A549 (cell line): ENCODE data around the gene MAZ. TPM values are rescaled to one million over a fixed set of nuclear protein-coding genes. Genes with fewer than 3 reads are reported as not detected.

ENCODE experiments used
- ATAC-seq, 2 experiments: fragments of 200-7000 bp in 1 of 2; fragments of >200 bp in 1 of 2; cut with Nextera tagmentation in 1 of 2; cut with Tn5 transposase in 1 of 2; 3 replicates each; pipeline versions ENCODE4 v1.8.0 to v1.9.1; 2018 to 2020; ENCODE audit warnings: mild to moderate bottlenecking in 1 of 2, moderate library complexity in 1 of 2
- CTCF ChIA-PET: fragments of 300-600 bp; sonication (Branson Sonifier 250); formaldehyde crosslinking; extraction: SDS; loops from one replicate; lab custom pipeline; 2021; ENCODE audit warnings: antibody characterized with exemption, inconsistent platforms; lab: Yijun Ruan, JAX
- POLR2A ChIA-PET: fragments of 350-600 bp; formaldehyde crosslinking; extraction: SDS; loops from one replicate; lab custom pipeline; 2021; ENCODE audit warnings: antibody characterized with exemption, inconsistent platforms; lab: Yijun Ruan, JAX
- DNase-seq, 2 experiments: peaks; one replicate each; pipeline versions ENCODE4 v3.0.0 to v3.0.0-alpha.2; 2011 to 2016; ENCODE audit warnings: low read depth in 1 of 2, low spot score in 1 of 2
- FAIRE-seq: peaks from 2 replicates; lab custom pipeline; 2011; peaks lifted over from hg19 to GRCh38; lab: Jason Lieb, UNC
- H3K27ac ChIP-seq, 2 experiments: fragments of >200 bp; sonication (Bioruptor Twin); formaldehyde crosslinking; 3 replicates each; pipeline ENCODE4 v1.5.1; 2016 to 2017
- H3K4me1 ChIP-seq: fragments of >200 bp; sonication (Bioruptor Twin); formaldehyde crosslinking; 3 replicates; pipeline ENCODE4 v1.6.1; 2016
- H3K4me2 ChIP-seq: fragments of >200 bp; sonication (Bioruptor Twin); formaldehyde crosslinking; 3 replicates; pipeline ENCODE4 v1.6.1; 2016
- H3K4me3 ChIP-seq: fragments of >200 bp; sonication (Bioruptor Twin); formaldehyde crosslinking; 3 replicates; pipeline ENCODE4 v1.5.1; 2016
- H3K9me3 ChIP-seq: fragments of >200 bp; sonication (Bioruptor Twin); formaldehyde crosslinking; 3 replicates; pipeline ENCODE4 v1.6.1; 2016
- CBX8 ChIP-seq: fragments of 200-600 bp; sonication (generic); IDR thresholded peaks from 2 replicates; pipeline ENCODE4 v1.6.1; 2016
- CHD2 ChIP-seq: fragments of 150-350 bp; IDR thresholded peaks from 2 replicates; pipeline ENCODE4 v1.6.1; 2014; ENCODE audit warnings: low read length; ENCODE audit not compliant: partially characterized antibody
- EHF ChIP-seq: fragments of 250-450 bp; sonication (Bioruptor Pico); IDR thresholded peaks from 2 replicates; pipeline ENCODE4 v1.5.0; 2020; ENCODE audit warnings: mild to moderate bottlenecking
- EHMT2 ChIP-seq: fragments of 200-600 bp; sonication (generic); IDR thresholded peaks from 2 replicates; pipeline ENCODE4 v1.6.1; 2016; ENCODE audit warnings: antibody characterized with exemption, low read depth, mild to moderate bottlenecking, moderate library complexity
- ESRRA ChIP-seq: fragments of 150-350 bp; IDR thresholded peaks from 2 replicates; pipeline ENCODE4 v1.6.1; 2014; ENCODE audit warnings: mild to moderate bottlenecking, low read length, borderline replicate concordance
- FOSB ChIP-seq: fragments of 250-450 bp; sonication (Bioruptor Pico); IDR thresholded peaks from 2 replicates; pipeline ENCODE4 v1.5.0; 2020; ENCODE audit warnings: mild to moderate bottlenecking, moderate library complexity
- FOXS1 ChIP-seq: fragments of 250-450 bp; sonication (Bioruptor Pico); IDR thresholded peaks from 2 replicates; pipeline ENCODE4 v1.5.0; 2020; ENCODE audit warnings: mild to moderate bottlenecking, moderate library complexity
- GATA3 ChIP-seq: IDR thresholded peaks from 2 replicates; pipeline ENCODE4 v1.6.1; 2012; ENCODE audit warnings: borderline replicate concordance
- HOXB13 ChIP-seq: fragments of 250-450 bp; sonication (Bioruptor Pico); IDR thresholded peaks from 2 replicates; pipeline ENCODE4 v1.5.0; 2020; ENCODE audit warnings: low read depth, mild to moderate bottlenecking, moderate library complexity
- JUNB ChIP-seq: fragments of >200 bp; sonication (Bioruptor Twin); formaldehyde crosslinking; IDR thresholded peaks from 2 replicates; pipeline ENCODE4 v1.6.1; 2016
- KDM5A ChIP-seq: fragments of 200-600 bp; sonication (generic); IDR thresholded peaks from 2 replicates; pipeline ENCODE4 v1.6.1; 2016; ENCODE audit warnings: antibody characterized with exemption, mild to moderate bottlenecking
- MAFK ChIP-seq: fragments of 450-650 bp; IDR thresholded peaks from 2 replicates; pipeline ENCODE4 v1.6.1; 2014; ENCODE audit not compliant: partially characterized antibody
- MYC ChIP-seq: IDR thresholded peaks from 2 replicates; pipeline ENCODE4 v1.6.1; 2012; ENCODE audit warnings: mild to moderate bottlenecking, inconsistent platforms, low read length, improper control_type of control experiment, borderline replicate concordance
- POLR2A ChIP-seq: IDR thresholded peaks from 2 replicates; pipeline ENCODE4 v1.6.1; 2012; ENCODE audit warnings: mild to moderate bottlenecking, low read length
- SREBF2 ChIP-seq: fragments of 450-650 bp; IDR thresholded peaks from 2 replicates; pipeline ENCODE4 v1.6.1; 2014; ENCODE audit warnings: mild to moderate bottlenecking, moderate library complexity
- ZFP36 ChIP-seq: fragments of 450-650 bp; IDR thresholded peaks from 2 replicates; pipeline ENCODE4 v1.6.1; 2014; ENCODE audit warnings: borderline replicate concordance; ENCODE audit not compliant: partially characterized antibody
- WGBS: methylation state at CpG from one replicate; pipeline ENCODE4 v1.1.6; 2017; ENCODE audit errors: missing lambda C conversion rate; 5-methylcytosine and 5-hydroxymethylcytosine counted together
- polyA plus RNA-seq, 4 experiments: library from polyadenylated mRNA; depleted of rRNA in 3 of 4; stranded (reverse); fragments of >200 nt; fragmentation: RNase III in 1 of 4; extraction: RNeasy Plus Mini Kit Qiagen cat#74134 plus additional on column Dnase treatment in 1 of 4; gene quantifications; 2 replicates in 3 of 4; 3 replicates in 1 of 4; pipeline ENCODE4 v1.2.3, GENCODE V29; 2011 to 2017
- TF ChIP-seq, protein P1 (sequence below): fragments of 200-600 bp; sonication (generic); IDR thresholded peaks from 2 replicates; pipeline ENCODE4 v1.6.1; 2016; ENCODE audit warnings: antibody characterized with exemption, mild to moderate bottlenecking, moderate library complexity
- TF ChIP-seq, protein P2 (sequence below): fragments of 150-350 bp; IDR thresholded peaks from 2 replicates; pipeline ENCODE4 v1.6.1; 2014; ENCODE audit warnings: low read depth, mild to moderate bottlenecking, low read length
- TF ChIP-seq, protein P3 (sequence below): IDR thresholded peaks from 2 replicates; pipeline ENCODE4 v1.6.1; 2012

MAZ gene
- polyA plus RNA-seq, 2 of the 4 experiments (the other 2 are of a cell fraction): 79.6 to 231 TPM

DNA sequence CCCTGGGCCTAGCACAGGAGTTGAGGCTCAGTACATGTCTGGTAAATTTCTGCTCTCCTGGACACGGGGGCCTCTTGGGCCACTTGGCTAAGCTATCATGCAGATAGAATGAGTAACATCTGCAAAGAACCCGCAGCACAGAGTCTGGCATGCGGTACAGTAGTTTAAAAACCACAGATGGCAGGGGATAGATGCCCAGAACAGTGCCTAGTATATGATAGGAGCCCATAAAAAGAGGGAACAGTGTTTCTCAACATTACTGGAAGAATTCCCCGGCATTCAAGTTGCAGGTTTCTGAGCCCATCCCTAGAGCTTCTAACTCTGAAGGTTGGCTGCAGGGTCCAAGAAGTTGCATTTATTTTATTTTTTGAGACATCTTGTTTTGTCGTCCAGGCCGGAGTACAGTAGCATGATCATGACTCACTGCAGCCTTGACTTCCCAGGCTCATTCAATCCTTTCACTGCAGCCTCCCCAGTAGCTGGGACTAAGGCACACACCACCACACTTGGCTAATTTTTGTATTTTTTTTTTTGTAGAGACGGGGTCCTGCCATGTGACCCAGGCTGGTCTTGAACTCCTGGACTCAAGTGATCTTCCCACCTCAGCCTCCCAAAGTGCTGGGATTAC lies 50.9 kb downstream of the MAZ start:
- FAIRE-seq (no peak), DNase-seq (no peak), ATAC-seq (no peak)
- ChIA-PET CTCF (interaction anchor here (0.6 to 26.2 kb wide), 11 partner anchors 9 to 175 kb away, joined by 3 to 568 read pairs (median 4); partner anchors contain the start of genes C16orf92, MAZ, MVP and PAGR1), POLR2A (no interaction called here)
- Histone ChIP-seq H3K4me3 (no peak overlapping the region), H3K27ac (no peak overlapping the region), H3K9me3 (no peaks in the 10 kb centered on the region), H3K4me1 (peaks cover 11% of the 10 kb centered on the region; the same call in 2 of the 3 replicates), H3K4me2 (no peak overlapping the region)
- TF ChIP-seq MAFK (no peak), HOXB13 (CRISPR knock-in tag) (no peak), MYC (no peak), CHD2 (no peak), SREBF2 (no peak), GATA3 (no peak), JUNB (no peak), FOSB (CRISPR knock-in tag) (no peak), EHMT2 (no peak), POLR2A (no peak), KDM5A (no peak), FOXS1 (CRISPR knock-in tag) (no peak), CBX8 (no peak), EHF (no peak)
- TF ChIP-seq, protein P1, sequence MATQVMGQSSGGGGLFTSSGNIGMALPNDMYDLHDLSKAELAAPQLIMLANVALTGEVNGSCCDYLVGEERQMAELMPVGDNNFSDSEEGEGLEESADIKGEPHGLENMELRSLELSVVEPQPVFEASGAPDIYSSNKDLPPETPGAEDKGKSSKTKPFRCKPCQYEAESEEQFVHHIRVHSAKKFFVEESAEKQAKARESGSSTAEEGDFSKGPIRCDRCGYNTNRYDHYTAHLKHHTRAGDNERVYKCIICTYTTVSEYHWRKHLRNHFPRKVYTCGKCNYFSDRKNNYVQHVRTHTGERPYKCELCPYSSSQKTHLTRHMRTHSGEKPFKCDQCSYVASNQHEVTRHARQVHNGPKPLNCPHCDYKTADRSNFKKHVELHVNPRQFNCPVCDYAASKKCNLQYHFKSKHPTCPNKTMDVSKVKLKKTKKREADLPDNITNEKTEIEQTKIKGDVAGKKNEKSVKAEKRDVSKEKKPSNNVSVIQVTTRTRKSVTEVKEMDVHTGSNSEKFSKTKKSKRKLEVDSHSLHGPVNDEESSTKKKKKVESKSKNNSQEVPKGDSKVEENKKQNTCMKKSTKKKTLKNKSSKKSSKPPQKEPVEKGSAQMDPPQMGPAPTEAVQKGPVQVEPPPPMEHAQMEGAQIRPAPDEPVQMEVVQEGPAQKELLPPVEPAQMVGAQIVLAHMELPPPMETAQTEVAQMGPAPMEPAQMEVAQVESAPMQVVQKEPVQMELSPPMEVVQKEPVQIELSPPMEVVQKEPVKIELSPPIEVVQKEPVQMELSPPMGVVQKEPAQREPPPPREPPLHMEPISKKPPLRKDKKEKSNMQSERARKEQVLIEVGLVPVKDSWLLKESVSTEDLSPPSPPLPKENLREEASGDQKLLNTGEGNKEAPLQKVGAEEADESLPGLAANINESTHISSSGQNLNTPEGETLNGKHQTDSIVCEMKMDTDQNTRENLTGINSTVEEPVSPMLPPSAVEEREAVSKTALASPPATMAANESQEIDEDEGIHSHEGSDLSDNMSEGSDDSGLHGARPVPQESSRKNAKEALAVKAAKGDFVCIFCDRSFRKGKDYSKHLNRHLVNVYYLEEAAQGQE: no peak
- TF ChIP-seq, protein P2, sequence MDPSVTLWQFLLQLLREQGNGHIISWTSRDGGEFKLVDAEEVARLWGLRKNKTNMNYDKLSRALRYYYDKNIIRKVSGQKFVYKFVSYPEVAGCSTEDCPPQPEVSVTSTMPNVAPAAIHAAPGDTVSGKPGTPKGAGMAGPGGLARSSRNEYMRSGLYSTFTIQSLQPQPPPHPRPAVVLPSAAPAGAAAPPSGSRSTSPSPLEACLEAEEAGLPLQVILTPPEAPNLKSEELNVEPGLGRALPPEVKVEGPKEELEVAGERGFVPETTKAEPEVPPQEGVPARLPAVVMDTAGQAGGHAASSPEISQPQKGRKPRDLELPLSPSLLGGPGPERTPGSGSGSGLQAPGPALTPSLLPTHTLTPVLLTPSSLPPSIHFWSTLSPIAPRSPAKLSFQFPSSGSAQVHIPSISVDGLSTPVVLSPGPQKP: no peak
- TF ChIP-seq, protein P3, sequence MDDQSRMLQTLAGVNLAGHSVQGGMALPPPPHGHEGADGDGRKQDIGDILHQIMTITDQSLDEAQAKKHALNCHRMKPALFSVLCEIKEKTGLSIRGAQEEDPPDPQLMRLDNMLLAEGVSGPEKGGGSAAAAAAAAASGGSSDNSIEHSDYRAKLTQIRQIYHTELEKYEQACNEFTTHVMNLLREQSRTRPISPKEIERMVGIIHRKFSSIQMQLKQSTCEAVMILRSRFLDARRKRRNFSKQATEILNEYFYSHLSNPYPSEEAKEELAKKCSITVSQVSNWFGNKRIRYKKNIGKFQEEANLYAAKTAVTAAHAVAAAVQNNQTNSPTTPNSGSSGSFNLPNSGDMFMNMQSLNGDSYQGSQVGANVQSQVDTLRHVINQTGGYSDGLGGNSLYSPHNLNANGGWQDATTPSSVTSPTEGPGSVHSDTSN: no peak
- 91% methylated on average over 7 of the region's 7 CpGs for WGBS

DNA sequence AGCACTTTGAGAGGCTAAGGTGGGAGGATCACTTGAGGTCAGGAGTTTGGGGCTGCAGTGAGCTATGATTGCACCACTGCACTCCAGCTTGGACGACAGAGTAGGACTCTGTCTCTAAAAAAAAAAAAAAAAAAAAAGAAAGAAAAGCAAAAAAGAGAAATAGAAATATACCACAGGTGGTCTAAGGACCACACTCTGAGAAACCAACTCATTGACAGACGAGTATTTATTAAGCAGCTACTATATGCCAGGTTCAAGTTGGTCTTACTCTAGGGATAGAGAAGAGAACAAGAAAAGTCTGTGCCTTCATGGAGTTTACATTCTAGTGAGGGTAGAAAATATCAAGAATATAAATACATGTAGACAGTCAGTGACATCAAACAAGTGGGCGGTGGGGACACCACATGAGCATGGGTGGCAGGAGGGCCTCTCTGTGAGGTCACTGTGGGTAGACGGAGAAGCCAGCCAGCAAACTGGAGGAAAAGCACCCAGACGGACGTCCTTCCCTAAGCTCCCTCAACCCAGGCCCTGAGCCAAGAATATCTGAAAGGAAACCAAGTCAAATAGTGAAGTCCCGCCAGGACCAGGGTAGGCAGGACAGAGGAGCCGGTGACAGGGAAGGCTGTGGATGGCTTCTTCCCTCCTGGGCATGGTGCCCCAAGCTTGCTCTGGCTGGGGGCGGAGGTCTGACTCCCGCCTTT lies 52.0 kb downstream of the MAZ start:
- no peak overlapping the region for H3K4me3 ChIP-seq
- H3K4me2 ChIP-seq: no peak overlapping the region
- H3K27ac ChIP-seq: no peak overlapping the region
- no peak for ATAC-seq
- no peak for TF ChIP-seq ZFP36
- no peak for TF ChIP-seq ESRRA
- CTCF ChIA-PET: interaction anchor here (1.1 to 6.0 kb wide), 3 partner anchors 9 to 17 kb away, joined by 3 to 40 read pairs (median 3); no protein-coding TSS in a partner anchor
- POLR2A ChIA-PET: no interaction called here
- DNase-seq: no peak
- no peaks in the 10 kb centered on the region for H3K9me3 ChIP-seq
- no peak for FAIRE-seq
- peaks cover 11% of the 10 kb centered on the region; the same call in 2 of the 3 replicates for H3K4me1 ChIP-seq
- WGBS: 85% methylated on average over 10 of the region's 10 CpGs
